Hepatocyte (in vitro differentiated cells): ENCODE results near the gene ULBP2. TPM values are rescaled to one million over a fixed set of nuclear protein-coding genes. Genes with fewer than 3 reads are reported as not detected.

Experiments used
- DNase-seq: peaks from one replicate; pipeline ENCODE4 v3.0.0-alpha.2; 2016; ENCODE audit warnings: low spot score
- H2AFZ ChIP-seq: fragments of 200-600 bp; sonication (generic); 2 replicates; pipeline ENCODE4 v1.6.0; 2016; ENCODE audit warnings: antibody characterized with exemption, mild to moderate bottlenecking
- H3K27ac ChIP-seq: fragments of 200-600 bp; sonication (generic); 2 replicates; pipeline ENCODE4 v1.5.1; 2016; ENCODE audit warnings: mild to moderate bottlenecking
- H3K27me3 ChIP-seq: fragments of 200-600 bp; sonication (generic); 2 replicates; pipeline ENCODE4 v1.6.1; 2016
- H3K36me3 ChIP-seq: fragments of 200-600 bp; sonication (generic); replicated peaks from 2 replicates; pipeline ENCODE4 v1.5.1; 2016; ENCODE audit warnings: low read depth; ENCODE audit not compliant: insufficient read depth
- H3K4me1 ChIP-seq: fragments of 200-600 bp; sonication (generic); 2 replicates; pipeline ENCODE4 v1.5.1; 2016; ENCODE audit warnings: mild to moderate bottlenecking, moderate library complexity; ENCODE audit not compliant: insufficient read depth
- H3K4me2 ChIP-seq: fragments of 200-600 bp; sonication (generic); 2 replicates; pipeline ENCODE4 v1.6.0; 2016
- H3K4me3 ChIP-seq: fragments of 200-600 bp; sonication (generic); 2 replicates; pipeline ENCODE4 v1.5.1; 2016; ENCODE audit warnings: mild to moderate bottlenecking
- H3K79me2 ChIP-seq: fragments of 200-600 bp; sonication (generic); 2 replicates; pipeline ENCODE4 v1.6.0; 2017; ENCODE audit warnings: mild to moderate bottlenecking
- H3K9me2 ChIP-seq: fragments of 200-600 bp; sonication (generic); replicated peaks from 2 replicates; pipeline ENCODE4 v1.6.0; 2017; ENCODE audit warnings: mild to moderate bottlenecking; ENCODE audit not compliant: insufficient read depth
- H3K9me3 ChIP-seq: fragments of 200-600 bp; sonication (generic); 2 replicates; pipeline ENCODE4 v1.5.1; 2016; ENCODE audit warnings: low read depth, mild to moderate bottlenecking
- H4K20me1 ChIP-seq: fragments of 200-600 bp; sonication (generic); 2 replicates; pipeline ENCODE4 v1.6.0; 2016; ENCODE audit warnings: mild to moderate bottlenecking; ENCODE audit not compliant: insufficient read depth, poor library complexity, severe bottlenecking
- CTCF ChIP-seq: fragments of 200-600 bp; sonication (generic); IDR thresholded peaks from 2 replicates; pipeline ENCODE4 v1.5.1; 2016; ENCODE audit warnings: antibody characterized with exemption, mild to moderate bottlenecking; ENCODE audit not compliant: poor library complexity
- EZH2 ChIP-seq: fragments of 200-600 bp; sonication (generic); IDR thresholded peaks from 2 replicates; pipeline ENCODE4 v1.6.1; 2016; ENCODE audit warnings: antibody characterized with exemption, mild to moderate bottlenecking, borderline replicate concordance
- EZH2phosphoT487 ChIP-seq: fragments of 200-600 bp; sonication (generic); IDR thresholded peaks from one replicate; pipeline ENCODE4 v1.6.1; 2018; ENCODE audit warnings: antibody characterized with exemption, mild to moderate bottlenecking, low read depth, moderate library complexity; ENCODE audit not compliant: unreplicated experiment, severe bottlenecking
- WGBS: methylation state at CpG from one replicate; pipeline ENCODE4 v1.1.6; 2016; ENCODE audit warnings: low lambda C conversion rate; ENCODE audit errors: missing lambda C conversion rate; 5-methylcytosine and 5-hydroxymethylcytosine counted together
- polyA plus RNA-seq: library from polyadenylated mRNA; unstranded; fragments of >200 nt; fragmentation: Nextera tagmentation; extraction: Ambion mirVana; gene quantifications from 2 replicates; pipeline ENCODE4 v1.2.1, GENCODE V29; 2016
- total RNA-seq: library from RNA; depleted of rRNA; stranded (reverse); fragments of >200 nt; gene quantifications from 2 replicates; pipeline ENCODE4 v1.2.3, GENCODE V29; 2014

The ULBP2 gene
- total and polyA plus RNA-seq, 2 experiments from 2014 or later = 0.10 to 0.15 TPM

GRCh38 chr6:149977221-149977620 lies 35.4 kb downstream of the ULBP2 start:
- DNase-seq = no peak
- Histone ChIP-seq H3K4me3 (no peak overlapping the region), H3K27ac (no peak overlapping the region), H3K36me3 (no peaks in the 10 kb centered on the region), H3K27me3 (peaks cover 90% of the 10 kb centered on the region), H3K4me1 (no peaks in the 10 kb centered on the region), H3K4me2 (no peak overlapping the region), H3K9me3 (no peaks in the 10 kb centered on the region), H2AFZ (no peak overlapping the region), H4K20me1 (no peaks in the 10 kb centered on the region), H3K9me2 (no peaks in the 10 kb centered on the region), H3K79me2 (no peaks in the 10 kb centered on the region)
- TF ChIP-seq EZH2 = no peak
- TF ChIP-seq CTCF = no peak
- TF ChIP-seq EZH2phosphoT487 = no peak
- WGBS = 53% methylated on average over 4 of the region's 4 CpGs

DNA sequence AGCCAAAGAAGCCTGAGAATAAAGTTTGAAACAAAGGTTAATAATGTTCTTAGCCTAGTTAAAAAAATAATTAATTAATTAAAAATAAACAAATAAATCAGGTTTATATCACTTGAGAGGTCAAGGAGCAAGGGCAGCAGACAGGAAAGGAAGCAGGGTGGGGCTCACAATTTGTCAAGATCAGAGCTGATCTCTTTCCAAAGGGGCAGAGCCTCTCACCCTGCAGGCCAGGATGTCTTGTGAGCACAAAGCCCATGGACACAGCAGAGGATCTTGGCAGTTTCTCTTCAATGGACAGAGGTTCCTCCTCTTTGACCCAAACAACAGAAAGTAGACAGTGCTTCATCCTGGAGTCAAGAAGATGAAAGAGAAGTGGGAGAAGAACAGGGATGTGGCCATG lies 36.8 kb downstream of the ULBP2 start:
- no peaks in the 10 kb centered on the region for H3K79me2 ChIP-seq
- peaks cover 88% of the 10 kb centered on the region for H3K27me3 ChIP-seq
- H3K36me3 ChIP-seq = no peaks in the 10 kb centered on the region
- H4K20me1 ChIP-seq = no peaks in the 10 kb centered on the region
- H3K4me2 ChIP-seq = no peak overlapping the region
- no peak overlapping the region for H3K27ac ChIP-seq
- no peaks in the 10 kb centered on the region for H3K4me1 ChIP-seq
- no peaks in the 10 kb centered on the region for H3K9me3 ChIP-seq
- no peak overlapping the region for H3K4me3 ChIP-seq
- no peak for TF ChIP-seq EZH2phosphoT487
- TF ChIP-seq CTCF = no peak
- no peak for TF ChIP-seq EZH2
- H2AFZ ChIP-seq = no peak overlapping the region
- H3K9me2 ChIP-seq = no peaks in the 10 kb centered on the region
- no peak for DNase-seq

DNA sequence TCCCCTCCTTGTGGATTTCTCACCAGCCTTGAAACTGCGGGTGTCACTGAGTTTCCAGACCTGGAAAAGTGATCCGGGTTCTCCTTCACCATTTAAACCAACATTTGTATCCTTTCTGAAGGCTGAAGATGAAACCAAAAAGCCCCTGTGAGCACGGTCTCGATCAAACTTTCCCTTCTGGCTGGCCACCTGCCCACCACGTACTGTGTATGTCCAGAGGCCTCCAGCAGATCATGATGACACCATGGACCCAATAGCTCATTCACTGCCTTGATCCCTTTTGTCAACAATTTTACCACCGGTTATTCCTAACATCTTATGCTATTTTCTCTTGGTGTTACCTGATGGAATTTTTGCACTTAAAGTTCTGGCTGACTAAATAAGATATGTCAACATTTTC lies 37.5 kb downstream of the ULBP2 start:
- Histone ChIP-seq H3K4me1 (no peaks in the 10 kb centered on the region), H3K79me2 (no peaks in the 10 kb centered on the region), H3K4me2 (no peak overlapping the region), H3K9me3 (no peaks in the 10 kb centered on the region), H3K4me3 (no peak overlapping the region), H3K36me3 (no peaks in the 10 kb centered on the region), H3K27ac (no peak overlapping the region), H2AFZ (no peak overlapping the region), H4K20me1 (no peaks in the 10 kb centered on the region), H3K27me3 (peaks cover 81% of the 10 kb centered on the region), H3K9me2 (no peaks in the 10 kb centered on the region)
- DNase-seq = no peak
- WGBS = 47% methylated on average over 6 of the region's 6 CpGs
- TF ChIP-seq EZH2phosphoT487 (no peak), CTCF (no peak), EZH2 (no peak)

DNA sequence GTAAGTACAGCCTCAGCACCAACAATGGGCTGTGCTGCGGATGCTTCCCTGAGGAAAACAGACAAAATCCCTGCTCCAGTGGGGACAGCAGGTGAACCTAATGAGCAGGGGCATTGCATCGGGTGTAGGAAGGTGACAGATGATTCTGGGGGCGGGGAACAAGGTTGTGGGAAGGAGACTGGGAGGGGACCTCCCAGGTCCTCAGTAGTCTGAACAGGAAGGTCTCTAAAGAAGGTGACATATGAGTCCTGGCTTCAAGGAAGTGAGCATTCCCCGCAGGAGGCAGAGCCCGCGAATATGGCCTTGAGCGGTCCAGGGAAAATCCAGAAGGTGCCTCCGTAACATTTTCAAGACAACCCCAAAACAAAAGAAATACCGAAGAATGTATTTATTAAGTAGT lies 41.3 kb downstream of the ULBP2 start:
- H3K36me3 ChIP-seq = no peaks in the 10 kb centered on the region
- H3K27ac ChIP-seq = no peak overlapping the region
- no peak overlapping the region for H2AFZ ChIP-seq
- H3K9me2 ChIP-seq = no peaks in the 10 kb centered on the region
- no peaks in the 10 kb centered on the region for H4K20me1 ChIP-seq
- H3K27me3 ChIP-seq = peaks cover 82% of the 10 kb centered on the region
- no peaks in the 10 kb centered on the region for H3K4me1 ChIP-seq
- no peak overlapping the region for H3K4me2 ChIP-seq
- WGBS = 10% methylated on average over 9 of the region's 9 CpGs
- H3K9me3 ChIP-seq = no peaks in the 10 kb centered on the region
- TF ChIP-seq CTCF (no peak), EZH2 (no peak), EZH2phosphoT487 (no peak)
- no peak overlapping the region for H3K4me3 ChIP-seq
- no peaks in the 10 kb centered on the region for H3K79me2 ChIP-seq
- no peak for DNase-seq
